Measurements from ENCODE around the gene CUL3. TPM values are rescaled to one million over a fixed set of nuclear protein-coding genes. Genes with fewer than 3 reads are reported as not detected.

Gene CUL3
- total RNA-seq, 1 experiment from 2014 or later = 114 TPM

GRCh38 chr2:224472827-224473226 is 112.3 kb downstream of the CUL3 start:
- Histone ChIP-seq H2BK12ac (ENCODE audit: insufficient read length, low read depth, low read length) (no peak overlapping the region), H3K18ac (ENCODE audit: insufficient read length, low read depth, low read length) (no peak overlapping the region), H3K9me3 (ENCODE audit: control insufficient read depth, low read depth, low read length) (no peaks in the 10 kb centered on the region), H4K91ac (ENCODE audit: insufficient read length, low read depth, low read length) (no peak overlapping the region), H3K14ac (ENCODE audit: insufficient read depth, low read length) (no peak overlapping the region), H2BK20ac (ENCODE audit: low read depth, low read length, poor library complexity, severe bottlenecking) (no peak overlapping the region), H3K27ac (ENCODE audit: insufficient read length, low read depth, low read length) (no peak overlapping the region), H3K4me1 (ENCODE audit: insufficient read depth, low read length) (no peaks in the 10 kb centered on the region), H2BK15ac (ENCODE audit: low read depth, low read length) (no peak overlapping the region), H3K9ac (ENCODE audit: extremely low read depth, insufficient read length, low read length) (no peak overlapping the region), H3K23me2 (ENCODE audit: insufficient read length, low read depth, low read length, poor library complexity, severe bottlenecking) (no peaks in the 10 kb centered on the region), H3K4ac (ENCODE audit: low read depth, low read length) (no peak overlapping the region), H4K5ac (ENCODE audit: insufficient read length, low read depth, low read length) (no peak overlapping the region), H3K79me1 (ENCODE audit: insufficient read depth, low read depth, low read length, poor library complexity, severe bottlenecking) (no peaks in the 10 kb centered on the region), H2BK5ac (ENCODE audit: insufficient read length, low read length) (no peak overlapping the region), H3K4me2 (ENCODE audit: insufficient read depth, insufficient read length, low read length) (no peak overlapping the region), H3K23ac (ENCODE audit: insufficient read length, low read depth, low read length) (no peak overlapping the region), H3K79me2 (ENCODE audit: insufficient read depth, low read length) (no peaks in the 10 kb centered on the region), H2AK5ac (ENCODE audit: insufficient read length, low read length) (no peak overlapping the region), H3K27me3 (ENCODE audit: insufficient read depth, low read length) (no peaks in the 10 kb centered on the region), H3T11ph (ENCODE audit: low read length) (no peak overlapping the region), H3K56ac (ENCODE audit: insufficient read length, low read depth, low read length) (no peak overlapping the region), H2BK120ac (ENCODE audit: low read depth, low read length, poor library complexity, severe bottlenecking) (no peak overlapping the region), H4K20me1 (ENCODE audit: control insufficient read depth, insufficient read depth, insufficient read length) (no peaks in the 10 kb centered on the region), H4K8ac (replicated peaks; ENCODE audit: insufficient read length, low read depth, low read length) (no peak overlapping the region), H2AFZ (ENCODE audit: low read length) (no peak overlapping the region)
- no peaks in the 10 kb centered on the region for H3K9me3 Mint-ChIP-seq
- H3K4me3 Mint-ChIP-seq = no peak overlapping the region
- no peak for DNase-seq
- no peaks in the 10 kb centered on the region for H3K27me3 Mint-ChIP-seq (ENCODE audit: low read depth)
- no peak for TF ChIP-seq CTCF (conservative IDR thresholded peaks at IDR 0.05)
- 0 out of 4 replicates have a peak, but pooled peaks cover 0 to 2% of the 10 kb centered on the region in 2 experiments for H3K4me1 Mint-ChIP-seq
- H3K27ac Mint-ChIP-seq = no peak overlapping the region
- no CpG with 5 or more reads among the region's 3 CpGs for WGBS (ENCODE audit: extremely low coverage, insufficient read length, low lambda C conversion rate)
- peaks cover 18 to 32% (median 30%) of the 10 kb centered on the region in 3 experiments; a peak in 6 of 7 replicates for H3K36me3 Mint-ChIP-seq (ENCODE audit: insufficient read depth in 1 of 3, low read depth in 3 of 3)

Measured in H9 (cell line).